ENCODE data around the gene MAP3K8. TPM values are rescaled to one million over a fixed set of nuclear protein-coding genes. Genes with fewer than 3 reads are reported as not detected.

The MAP3K8 gene
- total RNA-seq (10 to 100 TPM; 49.3 to 51.7 TPM), polyA plus RNA-seq (10 to 100 TPM; 37.0 to 77.9 TPM)
- long read RNA-seq, donor 1, result 0 reads
- long read RNA-seq, donor 2, result 0 reads
- long read RNA-seq, donor 3, result 0 reads
- long read RNA-seq, donor 4, result 0 reads
- long read RNA-seq, donor 5, result 0 reads

- no peak for TF ChIP-seq CTCF (IDR thresholded peaks at IDR 0.05; ENCODE audit: control extremely low read depth, extremely low read depth)
- WGBS, 2 donors, result 0 to 1% methylated on average over 41 to 56 of the region's 56 CpGs
- peak within 1 kb of the TSS; percentile 86 to 89 for H3K9ac ChIP-seq (ENCODE audit: insufficient read depth in 1 of 2, low read length in 2 of 2)
- no peaks in the 10 kb centered on the region for H3K9me3 ChIP-seq (ENCODE audit: control insufficient read depth in 4 of 4, insufficient read depth in 3 of 4, low read length in 3 of 4)
- peaks cover 12 to 37% (median 16%) of the 10 kb centered on the region in 5 donors for H3K4me1 ChIP-seq (ENCODE audit: control insufficient read depth in 5 of 5, insufficient read depth in 5 of 5, low read length in 5 of 5)
- ATAC-seq (ENCODE audit: insufficient read depth, low FRiP score) (peak; percentile 84), DNase-seq (peak; percentile 90 to 95 (median 93))
- H3K36me3 ChIP-seq (ENCODE audit: control insufficient read depth in 4 of 4, insufficient read depth in 4 of 4, low read length in 4 of 4), result peaks cover 0 to 2% (median 0%) of the 10 kb centered on the region in 4 donors
- no peaks in the 10 kb centered on the region for H3K27me3 ChIP-seq (ENCODE audit: control insufficient read depth in 3 of 3, insufficient read depth in 3 of 3, low read length in 2 of 3)
- H3K27ac ChIP-seq (ENCODE audit: low read depth in 1 of 2, low read length in 1 of 2), result peak within 1 kb of the TSS; percentile 99
- peak within 1 kb of the TSS; percentile 91 for H3K4me3 ChIP-seq
These were observed at the start of gene MAP3K8 for GRCh38 chr10:30433730-30434272. Gene MAP3K8, plus strand, starts transcription at chr10:30434184. Its CDS starts 4,755 bp downstream, at chr10:30438939.

GRCh38 chr10:30384701-30385201 is 49.2 kb upstream of the MAP3K8 start:
- no peak for TF ChIP-seq CTCF (IDR thresholded peaks at IDR 0.05; ENCODE audit: control extremely low read depth, extremely low read depth)
- DNase-seq, result peak; percentile 58 to 71 (median 68)
- 68 to 81% methylated on average over 10 of the region's 10 CpGs for WGBS, 2 donors

GRCh38 chr10:30386801-30387588 is 47.0 kb upstream of the MAP3K8 start:
- 62 to 85% methylated on average over 13 of the region's 13 CpGs for WGBS, 2 donors
- no peak for DNase-seq
- Histone ChIP-seq H3K27ac (ENCODE audit: low read depth in 1 of 2, low read length in 1 of 2) (no peak overlapping the region), H3K4me1 (ENCODE audit: control insufficient read depth in 5 of 5, insufficient read depth in 5 of 5, low read length in 5 of 5) (peaks cover 3 to 38% (median 6%) of the 10 kb centered on the region in 5 donors), H3K9me3 (ENCODE audit: control insufficient read depth in 4 of 4, insufficient read depth in 3 of 4, low read length in 3 of 4) (no peaks in the 10 kb centered on the region), H3K4me3 (no peak overlapping the region), H3K27me3 (ENCODE audit: control insufficient read depth in 3 of 3, insufficient read depth in 3 of 3, low read length in 2 of 3) (no peaks in the 10 kb centered on the region), H3K9ac (ENCODE audit: insufficient read depth in 1 of 2, low read length in 2 of 2) (no peak overlapping the region), H3K36me3 (ENCODE audit: control insufficient read depth in 4 of 4, insufficient read depth in 4 of 4, low read length in 4 of 4) (no peaks in the 10 kb centered on the region)
- TF ChIP-seq CTCF (IDR thresholded peaks at IDR 0.05; ENCODE audit: control extremely low read depth, extremely low read depth), result no peak
- no peak for ATAC-seq (ENCODE audit: insufficient read depth, low FRiP score)

More at GRCh38 chr10:30384701-30385201, 49.2 kb upstream of the MAP3K8 start:
- Histone ChIP-seq H3K9me3 (ENCODE audit: control insufficient read depth in 4 of 4, insufficient read depth in 3 of 4, low read length in 3 of 4) (no peaks in the 10 kb centered on the region), H3K36me3 (ENCODE audit: control insufficient read depth in 4 of 4, insufficient read depth in 4 of 4, low read length in 4 of 4) (no peaks in the 10 kb centered on the region), H3K27me3 (ENCODE audit: control insufficient read depth in 3 of 3, insufficient read depth in 3 of 3, low read length in 2 of 3) (no peaks in the 10 kb centered on the region), H3K4me3 (no peak overlapping the region), H3K27ac (ENCODE audit: low read depth in 1 of 2, low read length in 1 of 2) (peak overlapping the region in 1 of 2 donors; percentile 4), H3K4me1 (ENCODE audit: control insufficient read depth in 5 of 5, insufficient read depth in 5 of 5, low read length in 5 of 5) (peaks cover 3 to 37% (median 6%) of the 10 kb centered on the region in 5 donors), H3K9ac (ENCODE audit: insufficient read depth in 1 of 2, low read length in 2 of 2) (no peak overlapping the region)
- ATAC-seq (ENCODE audit: insufficient read depth, low FRiP score), result no peak
